HUES48 (cell line): Measurements from ENCODE around the gene SUZ12.
"Not testable (repeated sequence)": the region's sequence is repeated elsewhere in the genome, so short reads cannot be mapped to it uniquely, and the experiment has no call there.

Source experiments
- H3K27ac ChIP-seq: one replicate; pipeline ENCODE4 v1.7.0; 2013; ENCODE audit warnings: low read depth, low read length, inconsistent platforms
- H3K27me3 ChIP-seq: 2 replicates; pipeline ENCODE4 v1.6.1; 2013; ENCODE audit warnings: mild to moderate bottlenecking, low read length; ENCODE audit not compliant: control insufficient read depth, insufficient read depth
- H3K36me3 ChIP-seq: 2 replicates; pipeline ENCODE4 v1.6.1; 2013; ENCODE audit warnings: low read length; ENCODE audit not compliant: control insufficient read depth, insufficient read depth
- H3K4me1 ChIP-seq: 2 replicates; pipeline ENCODE4 v1.6.1; 2013; ENCODE audit warnings: mild to moderate bottlenecking, low read length; ENCODE audit not compliant: control insufficient read depth, insufficient read depth
- H3K4me3 ChIP-seq: 2 replicates; pipeline ENCODE4 v1.5.1; 2013; ENCODE audit warnings: mild to moderate bottlenecking, low read depth, low read length
- H3K9ac ChIP-seq: 2 replicates; pipeline ENCODE4 v1.6.1; 2013; ENCODE audit warnings: mild to moderate bottlenecking, low read depth, low read length, moderate library complexity
- H3K9me3 ChIP-seq: 2 replicates; pipeline ENCODE4 v1.6.1; 2013; ENCODE audit warnings: low read length; ENCODE audit not compliant: control insufficient read depth, insufficient read depth

SUZ12 gene

GRCh38 chr17:32042266-32042665, 105.5 kb downstream of the SUZ12 start:
- H3K27me3 ChIP-seq, H3K4me1 ChIP-seq, H3K27ac ChIP-seq, H3K4me3 ChIP-seq, H3K9ac ChIP-seq, H3K9me3 ChIP-seq: not testable (repeated sequence)
- peaks cover 18% of the 10 kb centered on the region for H3K36me3 ChIP-seq

GRCh38 chr17:32045611-32046010, 108.8 kb downstream of the SUZ12 start:
- not testable (repeated sequence) for H3K9me3 ChIP-seq, H3K36me3 ChIP-seq, H3K27ac ChIP-seq, H3K27me3 ChIP-seq, H3K9ac ChIP-seq, H3K4me1 ChIP-seq, H3K4me3 ChIP-seq

GRCh38 chr17:32047663-32048062, 110.9 kb downstream of the SUZ12 start:
- H3K27ac ChIP-seq, result not testable (repeated sequence)

More at GRCh38 chr17:32047663-32048062, 110.9 kb downstream of the SUZ12 start:
- H3K4me3 ChIP-seq, H3K9me3 ChIP-seq, H3K27me3 ChIP-seq, H3K9ac ChIP-seq, H3K4me1 ChIP-seq, H3K36me3 ChIP-seq: not testable (repeated sequence)
